ENCODE measurements around the gene ZBTB1. TPM values are rescaled to one million over a fixed set of nuclear protein-coding genes. Genes with fewer than 3 reads are reported as not detected.

ZBTB1 gene
- total RNA-seq, 4 donors from 2014 or later, result 32.6 to 75.1 (median 49.1) TPM

- TF ChIP-seq POLR2A (IDR thresholded peaks at IDR 0.05) (no peak), CTCF (IDR thresholded peaks at IDR 0.05) (no peak)
- Histone ChIP-seq H3K4me3 (no peak overlapping the region), H3K9me3 (no peaks in the 10 kb centered on the region), H3K36me3 (peaks cover 0 to 39% (median 0%) of the 10 kb centered on the region in 3 donors), H3K27ac (no peak overlapping the region), H3K4me1 (peaks cover 0 to 3% (median 0%) of the 10 kb centered on the region in 4 donors), H3K27me3 (no peaks in the 10 kb centered on the region)
- no peak for DNase-seq
Observed at GRCh38 chr14:64488590-64489099, 15.9 kb upstream of the ZBTB1 start.

- Histone ChIP-seq H3K27ac (no peak overlapping the region), H3K27me3 (no peaks in the 10 kb centered on the region), H3K36me3 (peaks cover 0 to 41% (median 0%) of the 10 kb centered on the region in 3 donors), H3K9me3 (no peaks in the 10 kb centered on the region), H3K4me3 (no peak overlapping the region), H3K4me1 (peaks cover 0 to 3% (median 0%) of the 10 kb centered on the region in 4 donors)
- no peak for DNase-seq
- TF ChIP-seq CTCF (IDR thresholded peaks at IDR 0.05), result no peak
- TF ChIP-seq POLR2A (IDR thresholded peaks at IDR 0.05), result no peak
Observed at GRCh38 chr14:64491637-64492036, 12.9 kb upstream of the ZBTB1 start.

- no peaks in the 10 kb centered on the region for H3K9me3 ChIP-seq
- no peak for DNase-seq
- H3K36me3 ChIP-seq, result peaks cover 0 to 23% (median 0%) of the 10 kb centered on the region in 3 donors
- H3K27me3 ChIP-seq, result no peaks in the 10 kb centered on the region
- no peak overlapping the region for H3K27ac ChIP-seq
- no peak overlapping the region for H3K4me3 ChIP-seq
- TF ChIP-seq POLR2A (IDR thresholded peaks at IDR 0.05) (no peak), CTCF (IDR thresholded peaks at IDR 0.05) (no peak)
- H3K4me1 ChIP-seq, result peaks cover 0 to 3% (median 0%) of the 10 kb centered on the region in 4 donors
Observed at GRCh38 chr14:64493455-64493854, 11.1 kb upstream of the ZBTB1 start.

GRCh38 chr14:64495252-64495651 is 9.3 kb upstream of the ZBTB1 start:
- TF ChIP-seq POLR2A (IDR thresholded peaks at IDR 0.05) (no peak), CTCF (IDR thresholded peaks at IDR 0.05) (no peak)
- Histone ChIP-seq H3K27ac (no peak overlapping the region), H3K9me3 (no peaks in the 10 kb centered on the region), H3K4me1 (peaks cover 0 to 7% (median 3%) of the 10 kb centered on the region in 4 donors), H3K36me3 (peaks cover 0 to 9% (median 0%) of the 10 kb centered on the region in 3 donors), H3K4me3 (no peak overlapping the region), H3K27me3 (no peaks in the 10 kb centered on the region)
- DNase-seq, result no peak

GRCh38 chr14:64496764-64497163 is 7.8 kb upstream of the ZBTB1 start:
- no peaks in the 10 kb centered on the region for H3K27me3 ChIP-seq
- H3K36me3 ChIP-seq, result peaks cover 0 to 9% (median 0%) of the 10 kb centered on the region in 3 donors
- DNase-seq, result no peak
- TF ChIP-seq POLR2A (IDR thresholded peaks at IDR 0.05) (no peak), CTCF (IDR thresholded peaks at IDR 0.05) (no peak)
- peaks cover 2 to 22% (median 11%) of the 10 kb centered on the region in 4 donors for H3K4me1 ChIP-seq
- no peaks in the 10 kb centered on the region for H3K9me3 ChIP-seq
- H3K27ac ChIP-seq, result no peak overlapping the region
- no peak overlapping the region for H3K4me3 ChIP-seq

Data from Peyer's patch (tissue), 4 donors.